Activated CD4-positive, alpha-beta T cell treated with anti-CD3 and anti-CD28 coated beads for 36 hours (primary cell): ENCODE data around the gene ADAM19. TPM values are rescaled to one million over a fixed set of nuclear protein-coding genes. Genes with fewer than 3 reads are reported as not detected.

Source experiments
- ATAC-seq: fragments of 200-7000 bp; cut with Tn5 transposase; one replicate; pipeline ENCODE4 v1.10.0; 2021; ENCODE audit warnings: mild to moderate bottlenecking, moderate library complexity
- CTCF ChIA-PET: fragments of 350-600 bp; sonication (Branson Sonifier 250); formaldehyde crosslinking; loops from one replicate; lab custom pipeline; 2021; ENCODE audit warnings: antibody characterized with exemption; lab: Charles Lee
- POLR2A ChIA-PET: fragments of 350-600 bp; sonication (Branson Sonifier 250); formaldehyde crosslinking; loops from one replicate; lab custom pipeline; 2021; ENCODE audit warnings: antibody characterized with exemption, inconsistent platforms; lab: Charles Lee
- DNase-seq: peaks from one replicate; pipeline ENCODE4 v3.0.0-alpha.2; 2020
- H3K27ac Mint-ChIP-seq: one replicate; pipeline ENCODE4 v1.8.0; 2021; ENCODE audit warnings: mixed read lengths
- H3K27me3 Mint-ChIP-seq: one replicate; pipeline ENCODE4 v1.8.0; 2021; ENCODE audit warnings: mixed read lengths
- H3K36me3 Mint-ChIP-seq: one replicate; pipeline ENCODE4 v1.8.0; 2021; ENCODE audit warnings: low read depth, mixed read lengths
- H3K4me1 Mint-ChIP-seq: one replicate; pipeline ENCODE4 v1.8.0; 2021; ENCODE audit warnings: mixed read lengths
- H3K4me3 Mint-ChIP-seq: one replicate; pipeline ENCODE4 v1.8.0; 2021; ENCODE audit warnings: mild to moderate bottlenecking, moderate library complexity, mixed read lengths
- H3K9me3 Mint-ChIP-seq: one replicate; pipeline ENCODE4 v1.8.0; 2021; ENCODE audit warnings: low read depth, mixed read lengths
- intact Hi-C, 2 experiments: fragments of 100-400 bp; cut with DNase I in 1 of 2; cut with micrococcal nuclease in 1 of 2; formaldehyde crosslinking; loops; one replicate each; pipeline versions ENCODE4 v1.14.2 to v1.15.1; 2022 to 2024; cut with DNase I, micrococcal nuclease
- total RNA-seq, 2 experiments: library from RNA; stranded (reverse); gene quantifications; one replicate each; pipeline ENCODE4 v1.2.3, GENCODE V29; 2021

Gene ADAM19
- total RNA-seq, 2 experiments from 2014 or later = 63.6 to 69.5 TPM

DNA sequence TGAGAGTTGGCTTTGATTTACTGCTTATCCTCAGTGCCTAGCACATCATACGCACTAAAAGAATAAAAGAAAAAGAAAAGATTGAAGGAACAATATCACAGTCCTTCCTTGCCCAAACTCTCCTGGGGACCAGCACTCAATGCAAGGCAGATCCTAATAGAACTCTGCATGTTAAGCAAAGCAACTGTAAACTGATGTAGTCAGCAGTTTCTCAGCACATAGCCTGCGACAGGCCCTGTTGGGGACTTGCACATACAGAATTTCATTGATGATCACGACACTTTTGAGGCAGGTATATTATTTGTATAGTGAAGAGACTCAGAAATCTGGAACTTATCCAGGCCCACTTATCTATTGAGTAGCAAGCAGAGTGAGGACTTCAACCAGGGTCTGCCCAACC, 100.1 kb downstream of the ADAM19 start:
- DNase-seq (no peak), ATAC-seq (no peak)
- Mint-ChIP-seq H3K4me3 (no peak overlapping the region), H3K36me3 (peaks cover 18% of the 10 kb centered on the region), H3K9me3 (no peaks in the 10 kb centered on the region), H3K27me3 (no peaks in the 10 kb centered on the region), H3K27ac (no peak overlapping the region), H3K4me1 (peaks cover 9% of the 10 kb centered on the region)
- CTCF ChIA-PET = interaction anchor here (0.6 to 1.2 kb wide), 4 partner anchors 44 to 133 kb away, joined by 3 to 5 read pairs (median 3); no protein-coding TSS in a partner anchor
- intact Hi-C loops = loop anchor here in 1 of 2 experiments (5.0 kb wide), 2 partner anchors 133 to 267 kb away; partner anchors contain the start of gene LSM11
- POLR2A ChIA-PET = interaction anchor here (0.8 kb wide), 1 partner anchor 1606 kb away, joined by 3 read pairs; no protein-coding TSS in a partner anchor

GRCh38 chr5:157473383-157474320, 101.9 kb downstream of the ADAM19 start:
- no peak overlapping the region for H3K27ac Mint-ChIP-seq

GRCh38 chr5:157471709-157472108, 103.9 kb downstream of the ADAM19 start:
- H3K9me3 Mint-ChIP-seq = no peaks in the 10 kb centered on the region
- no peak overlapping the region for H3K4me3 Mint-ChIP-seq
- H3K27ac Mint-ChIP-seq = no peak overlapping the region
- intact Hi-C loops = loop anchor here (1.0 to 5.0 kb wide), 2 partner anchors 39 to 324 kb away; no protein-coding TSS in a partner anchor
- ChIA-PET POLR2A (no interaction called here), CTCF (interaction anchor here (0.6 to 5.6 kb wide), 27 partner anchors 9 to 473 kb away, joined by 3 to 66 read pairs (median 3); partner anchors contain the start of genes LSM11 and NIPAL4)
- H3K36me3 Mint-ChIP-seq = peaks cover 18% of the 10 kb centered on the region
- H3K4me1 Mint-ChIP-seq = no peaks in the 10 kb centered on the region
- peak; percentile 49 for DNase-seq
- peak; percentile 58 for ATAC-seq
- no peaks in the 10 kb centered on the region for H3K27me3 Mint-ChIP-seq

More at GRCh38 chr5:157473383-157474320, 101.9 kb downstream of the ADAM19 start:
- Mint-ChIP-seq H3K27me3 (no peaks in the 10 kb centered on the region), H3K9me3 (no peaks in the 10 kb centered on the region), H3K36me3 (peaks cover 18% of the 10 kb centered on the region), H3K4me1 (peaks cover 4% of the 10 kb centered on the region), H3K4me3 (no peak overlapping the region)
- ATAC-seq = no peak
- ChIA-PET CTCF (interaction anchor here (0.5 to 1.3 kb wide), 10 partner anchors 8 to 269 kb away, joined by 3 to 5 read pairs (median 3); no protein-coding TSS in a partner anchor), POLR2A (interaction anchor here (0.6 kb wide), 1 partner anchor 93 kb away, joined by 5 read pairs; no protein-coding TSS in a partner anchor)
- DNase-seq = no peak
- intact Hi-C loops = loop anchor here (5.0 kb wide), 1 partner anchor 326 kb away; no protein-coding TSS in a partner anchor

GRCh38 chr5:157470631-157471030, 104.9 kb downstream of the ADAM19 start:
- ChIA-PET CTCF (interaction anchor here (1.0 to 5.6 kb wide), 6 partner anchors 8 to 146 kb away, joined by 3 to 66 read pairs (median 6); no protein-coding TSS in a partner anchor), POLR2A (no interaction called here)
- Mint-ChIP-seq H3K27me3 (no peaks in the 10 kb centered on the region), H3K36me3 (peaks cover 18% of the 10 kb centered on the region), H3K27ac (no peak overlapping the region), H3K9me3 (no peaks in the 10 kb centered on the region), H3K4me1 (peaks cover 4% of the 10 kb centered on the region), H3K4me3 (no peak overlapping the region)
- DNase-seq (no peak), ATAC-seq (no peak)
- intact Hi-C loops = loop anchor here (1.0 to 5.0 kb wide), 2 partner anchors 38 to 323 kb away; no protein-coding TSS in a partner anchor

- intact Hi-C loops = loop anchor here (5.0 to 10.0 kb wide), 2 partner anchors 245 to 322 kb away; no protein-coding TSS in a partner anchor
- no peak for DNase-seq
- H3K4me3 Mint-ChIP-seq = no peak overlapping the region
- peaks cover 13% of the 10 kb centered on the region for H3K4me1 Mint-ChIP-seq
- no peak overlapping the region for H3K27ac Mint-ChIP-seq
- H3K9me3 Mint-ChIP-seq = no peaks in the 10 kb centered on the region
- no peak for ATAC-seq
- peaks cover 15% of the 10 kb centered on the region for H3K36me3 Mint-ChIP-seq
- no peaks in the 10 kb centered on the region for H3K27me3 Mint-ChIP-seq
- CTCF ChIA-PET = interaction anchor here (0.5 to 5.6 kb wide), 10 partner anchors 9 to 469 kb away, joined by 3 to 66 read pairs (median 4); partner anchors contain the start of gene LSM11
- POLR2A ChIA-PET = no interaction called here
Observed at GRCh38 chr5:157469687-157470086, 105.9 kb downstream of the ADAM19 start.

- POLR2A ChIA-PET = no interaction called here
- intact Hi-C loops = loop anchor here in 1 of 2 experiments (10.0 kb wide), 1 partner anchor 246 kb away; no protein-coding TSS in a partner anchor
- no peak for DNase-seq
Observed at GRCh38 chr5:157469073-157469472, 106.5 kb downstream of the ADAM19 start.

DNA sequence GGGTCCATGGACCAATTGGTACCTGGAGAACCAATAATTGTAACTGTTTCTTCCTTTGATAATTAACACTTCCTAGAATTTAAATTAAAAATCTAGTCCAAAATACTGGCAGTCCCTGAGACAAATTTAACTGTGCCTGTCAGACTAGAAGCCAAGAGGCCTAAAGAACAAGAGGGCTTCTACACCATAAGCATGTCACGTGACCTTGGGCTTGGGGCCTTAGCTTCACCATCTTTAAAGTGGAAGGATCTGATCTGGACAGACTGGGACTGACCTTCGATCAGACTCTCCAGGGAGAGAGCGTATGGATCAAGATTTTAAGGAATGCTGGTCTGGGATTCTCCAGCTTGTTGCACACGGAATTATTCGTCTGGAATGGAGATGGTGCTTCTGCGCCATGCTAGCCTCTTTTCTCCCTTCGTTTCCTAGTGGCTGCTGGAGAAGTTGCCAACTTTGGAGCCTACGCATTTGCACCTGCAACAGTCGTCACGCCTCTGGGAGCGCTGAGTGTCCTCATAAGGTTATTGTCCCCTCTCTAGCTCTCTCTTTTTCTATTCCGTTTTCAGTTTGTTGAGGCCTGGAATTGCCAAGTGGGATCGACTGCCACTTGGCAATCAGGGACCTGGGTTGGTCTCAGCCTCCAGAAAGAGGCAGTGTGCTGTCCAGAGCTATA, 107.1 kb downstream of the ADAM19 start:
- Mint-ChIP-seq H3K4me3 (no peak overlapping the region), H3K9me3 (no peaks in the 10 kb centered on the region), H3K36me3 (peaks cover 12% of the 10 kb centered on the region), H3K27ac (no peak overlapping the region), H3K4me1 (peaks cover 26% of the 10 kb centered on the region), H3K27me3 (no peaks in the 10 kb centered on the region)
- intact Hi-C loops = loop anchor here in 1 of 2 experiments (10.0 kb wide), 1 partner anchor 246 kb away; no protein-coding TSS in a partner anchor
- DNase-seq (no peak), ATAC-seq (no peak)
- ChIA-PET POLR2A (no interaction called here), CTCF (interaction anchor here (0.7 to 5.6 kb wide), 9 partner anchors 9 to 275 kb away, joined by 3 to 66 read pairs (median 3); partner anchors contain the start of gene LSM11)

More at GRCh38 chr5:157469073-157469472, 106.5 kb downstream of the ADAM19 start:
- Mint-ChIP-seq H3K27me3 (no peaks in the 10 kb centered on the region), H3K27ac (no peak overlapping the region), H3K9me3 (no peaks in the 10 kb centered on the region), H3K4me1 (peaks cover 20% of the 10 kb centered on the region), H3K36me3 (peaks cover 15% of the 10 kb centered on the region), H3K4me3 (no peak overlapping the region)
- CTCF ChIA-PET = interaction anchor here (0.5 to 5.6 kb wide), 9 partner anchors 10 to 469 kb away, joined by 3 to 66 read pairs (median 5); partner anchors contain the start of gene LSM11
- ATAC-seq = no peak

GRCh38 chr5:157464519-157465171, 110.9 kb downstream of the ADAM19 start:
- intact Hi-C loops = loop anchor here (1.0 to 10.0 kb wide), 12 partner anchors 72 to 544 kb away; partner anchors contain the start of genes THG1L (in 2 of the 2), CLINT1 (in 1 of the 2) and LSM11 (in 1 of the 2)
- H3K36me3 Mint-ChIP-seq = no peaks in the 10 kb centered on the region
- ATAC-seq (peak; percentile 92), DNase-seq (peak; percentile 87)
- peak overlapping the region; percentile 34 for H3K4me3 Mint-ChIP-seq
- H3K27me3 Mint-ChIP-seq = peaks cover 18% of the 10 kb centered on the region
- H3K27ac Mint-ChIP-seq = peak overlapping the region; percentile 84
- no peaks in the 10 kb centered on the region for H3K9me3 Mint-ChIP-seq
- CTCF ChIA-PET = interaction anchor here (0.6 to 1.9 kb wide), 12 partner anchors 9 to 428 kb away, joined by 3 to 7 read pairs (median 4); no protein-coding TSS in a partner anchor
- POLR2A ChIA-PET = interaction anchor here (0.6 to 1.2 kb wide), 2 partner anchors 132 to 392 kb away, joined by 4 read pairs; no protein-coding TSS in a partner anchor
- H3K4me1 Mint-ChIP-seq = peaks cover 36% of the 10 kb centered on the region

- Mint-ChIP-seq H3K27ac (peak overlapping the region; percentile 84), H3K27me3 (peaks cover 20% of the 10 kb centered on the region), H3K36me3 (no peaks in the 10 kb centered on the region), H3K9me3 (no peaks in the 10 kb centered on the region), H3K4me1 (peaks cover 38% of the 10 kb centered on the region), H3K4me3 (peak overlapping the region; percentile 34)
- intact Hi-C loops = loop anchor here (1.0 to 10.0 kb wide), 12 partner anchors 72 to 543 kb away; partner anchors contain the start of genes THG1L (in 2 of the 2), CLINT1 (in 1 of the 2) and LSM11 (in 1 of the 2)
- ChIA-PET CTCF (interaction anchor here (0.6 to 1.9 kb wide), 7 partner anchors 8 to 133 kb away, joined by 3 to 7 read pairs (median 4); no protein-coding TSS in a partner anchor), POLR2A (no interaction called here)
- ATAC-seq = peak; percentile 10
- DNase-seq = no peak
Observed at GRCh38 chr5:157463621-157464518, 111.7 kb downstream of the ADAM19 start.
